Vein endothelial cell (primary cell): ENCODE measurements around the gene ADH1A. TPM values are rescaled to one million over a fixed set of nuclear protein-coding genes. Genes with fewer than 3 reads are reported as not detected.

Experiments
- total RNA-seq: library from RNA; depleted of rRNA; stranded (reverse); fragments of >200 nt; gene quantifications from 2 replicates; pipeline ENCODE4 v1.2.3, GENCODE V29; 2012

ADH1A gene
- total RNA-seq: not detected in 2 replicates

GRCh38 chr4:99290848-99291786 lies at the start of gene ADH1A:
Gene ADH1A (minus strand): TSS chr4:99290985. CDS start chr4:99290914, 71 bp downstream.

DNA sequence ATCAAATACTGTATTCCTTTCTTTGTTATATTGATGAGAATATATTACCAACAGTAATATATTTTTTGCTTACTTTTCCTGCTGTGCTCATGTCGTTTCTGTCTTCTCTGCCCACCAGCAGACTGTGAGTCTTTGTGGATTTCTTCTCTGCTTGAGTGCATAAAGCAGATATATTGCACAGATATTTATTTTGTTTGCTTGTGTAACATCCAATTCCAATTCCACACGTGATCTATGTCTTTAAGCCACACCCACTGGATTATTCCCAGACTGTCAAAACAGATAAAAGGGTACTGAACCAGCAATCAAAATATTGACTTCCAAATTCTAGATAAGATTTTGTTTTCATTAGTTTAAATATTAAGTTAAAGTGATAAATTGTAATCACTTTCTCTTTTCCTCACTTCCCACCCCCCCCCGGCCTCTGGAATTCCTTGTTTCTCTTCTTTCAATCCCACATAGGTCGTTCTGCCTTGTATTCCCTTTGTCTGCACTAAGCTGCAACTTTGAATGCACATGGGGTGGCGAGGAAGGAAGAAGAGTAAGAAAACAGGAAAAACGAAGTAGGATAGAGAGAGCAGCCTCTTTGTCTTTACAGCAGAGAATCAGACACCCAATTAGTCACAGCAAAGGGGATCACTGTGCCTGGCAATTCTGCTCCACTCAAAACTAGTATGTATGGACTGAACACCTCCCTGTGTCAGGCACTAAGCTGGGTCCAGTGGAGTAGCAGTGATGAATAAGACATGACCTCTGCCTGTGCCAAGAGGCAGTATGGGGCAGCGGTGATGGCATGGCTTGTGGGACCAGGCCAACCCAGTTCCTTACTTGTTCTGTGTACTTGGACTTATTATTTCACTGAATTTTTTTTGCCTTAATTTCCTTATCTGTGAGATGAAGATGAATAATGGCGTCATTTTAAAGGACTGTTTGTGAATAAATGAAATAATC lies 30.7 kb upstream of the ADH1A start, which contains the start of gene ADH1B:
ADH1B (minus strand) TSS at position 161 of the 951 bp plus-strand sequence; CDS start at position 91, 70 bp downstream.

Other genes starting within 250 kb of the ADH1A start
- gene ADH5, start 202.2 kb downstream of the ADH1A start, total RNA-seq: 64.0 and 78.7 TPM in 2 replicates
- gene ADH4, start 146.7 kb downstream of the ADH1A start, total RNA-seq: not detected in 2 replicates
- gene ADH6, start 71.7 kb downstream of the ADH1A start, total RNA-seq: not detected in 2 replicates
- not detected in 2 replicates for gene ADH1B, start 30.4 kb upstream of the ADH1A start, total RNA-seq
- not detected in 2 replicates for gene ADH1C, start 61.8 kb upstream of the ADH1A start, total RNA-seq
- not detected in 2 replicates for gene ADH7, start 144.4 kb upstream of the ADH1A start, total RNA-seq
- gene C4orf17, start 220.0 kb upstream of the ADH1A start, total RNA-seq: not detected in 2 replicates